ENCODE measurements around the gene NR1H2.

NR1H2 gene

DNA sequence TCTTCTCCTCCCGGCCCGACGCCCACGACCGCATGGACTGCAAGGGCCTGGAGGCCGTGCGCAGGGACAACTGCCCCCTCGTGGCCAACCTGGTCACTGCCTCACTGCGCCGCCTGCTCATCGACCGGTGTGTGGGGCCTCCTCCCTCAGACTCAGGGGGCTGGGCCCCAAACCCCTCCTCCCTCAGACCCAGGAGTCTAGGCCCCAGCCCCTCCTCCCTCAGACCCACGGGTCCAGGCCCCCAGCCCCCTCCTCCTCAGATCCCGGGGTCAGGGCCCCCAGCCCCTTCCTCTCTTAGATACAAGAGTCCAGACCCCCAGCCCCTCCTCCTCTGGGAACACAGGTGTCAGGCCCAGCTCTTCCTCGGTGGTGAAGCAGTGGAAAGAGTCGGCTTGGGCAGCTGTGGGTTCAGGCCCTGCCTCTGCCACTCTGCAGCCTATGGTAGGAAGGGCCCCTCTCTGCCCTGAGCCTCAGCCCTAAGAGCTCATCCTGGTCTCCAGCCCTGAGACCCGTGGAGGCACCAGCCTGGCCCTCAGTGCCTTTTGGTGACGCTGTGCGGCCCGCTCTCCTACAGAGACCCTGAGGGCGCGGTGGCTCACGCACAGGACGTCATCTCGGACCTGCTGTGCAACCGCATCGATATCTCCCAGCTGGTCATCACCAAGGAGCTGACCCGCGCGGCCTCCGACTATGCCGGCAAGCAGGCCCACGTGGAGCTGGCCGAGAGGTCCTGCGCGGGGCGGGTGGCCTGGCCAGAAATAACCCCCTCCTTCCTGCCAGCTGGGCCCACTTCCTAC is 38.8 kb downstream of the NR1H2 start:
- Histone ChIP-seq H3K27ac (ENCODE audit: low read depth, low read length) (no peak overlapping the region), H3K36me3 (ENCODE audit: control insufficient read depth in 1 of 2, insufficient read depth in 2 of 2, low read length in 2 of 2) (no peaks in the 10 kb centered on the region), H3K4me1 (ENCODE audit: control insufficient read depth in 1 of 2, insufficient read depth in 2 of 2, low read length in 2 of 2) (peaks cover 7 to 18% of the 10 kb centered on the region in 2 donors), H3K9me3 (ENCODE audit: control insufficient read depth in 1 of 2, low read length in 2 of 2) (no peaks in the 10 kb centered on the region), H3K27me3 (ENCODE audit: control insufficient read depth in 1 of 2, insufficient read depth in 2 of 2, low read length in 2 of 2) (peaks cover 13 to 19% of the 10 kb centered on the region in 2 donors), H3K4me3 (ENCODE audit: low read depth in 1 of 2, low read length in 2 of 2) (no peak overlapping the region), H3K9ac (ENCODE audit: low read depth in 1 of 2, low read length in 2 of 2) (no peak overlapping the region)

DNA sequence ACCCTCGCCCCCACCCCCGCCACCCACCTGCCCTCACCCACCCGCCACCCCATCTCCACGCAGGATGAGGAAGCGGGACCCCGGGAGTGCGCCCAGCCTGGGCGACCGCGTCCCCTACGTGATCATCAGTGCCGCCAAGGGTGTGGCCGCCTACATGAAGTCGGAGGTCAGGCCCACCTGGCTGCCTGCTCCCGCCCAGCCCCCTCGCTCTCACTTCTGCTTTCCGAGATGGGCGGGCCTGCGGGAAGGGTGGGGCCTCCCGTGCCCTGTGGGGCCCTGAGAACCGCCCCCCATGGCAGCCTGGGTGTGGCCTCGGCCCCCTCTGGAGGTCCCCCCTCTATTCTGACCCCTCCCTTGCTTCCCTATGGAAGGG is 39.4 kb downstream of the NR1H2 start:
- H3K27ac ChIP-seq (ENCODE audit: low read depth, low read length): no peak overlapping the region
- no peak overlapping the region for H3K9ac ChIP-seq (ENCODE audit: low read depth in 1 of 2, low read length in 2 of 2)
- H3K36me3 ChIP-seq (ENCODE audit: control insufficient read depth in 1 of 2, insufficient read depth in 2 of 2, low read length in 2 of 2): no peaks in the 10 kb centered on the region
- peaks cover under 1 to 12% of the 10 kb centered on the region in 2 donors for H3K4me1 ChIP-seq (ENCODE audit: control insufficient read depth in 1 of 2, insufficient read depth in 2 of 2, low read length in 2 of 2)
- peaks cover 17 to 19% of the 10 kb centered on the region in 2 donors for H3K27me3 ChIP-seq (ENCODE audit: control insufficient read depth in 1 of 2, insufficient read depth in 2 of 2, low read length in 2 of 2)
- H3K4me3 ChIP-seq (ENCODE audit: low read depth in 1 of 2, low read length in 2 of 2): no peak overlapping the region
- H3K9me3 ChIP-seq (ENCODE audit: control insufficient read depth in 1 of 2, low read length in 2 of 2): no peaks in the 10 kb centered on the region

DNA sequence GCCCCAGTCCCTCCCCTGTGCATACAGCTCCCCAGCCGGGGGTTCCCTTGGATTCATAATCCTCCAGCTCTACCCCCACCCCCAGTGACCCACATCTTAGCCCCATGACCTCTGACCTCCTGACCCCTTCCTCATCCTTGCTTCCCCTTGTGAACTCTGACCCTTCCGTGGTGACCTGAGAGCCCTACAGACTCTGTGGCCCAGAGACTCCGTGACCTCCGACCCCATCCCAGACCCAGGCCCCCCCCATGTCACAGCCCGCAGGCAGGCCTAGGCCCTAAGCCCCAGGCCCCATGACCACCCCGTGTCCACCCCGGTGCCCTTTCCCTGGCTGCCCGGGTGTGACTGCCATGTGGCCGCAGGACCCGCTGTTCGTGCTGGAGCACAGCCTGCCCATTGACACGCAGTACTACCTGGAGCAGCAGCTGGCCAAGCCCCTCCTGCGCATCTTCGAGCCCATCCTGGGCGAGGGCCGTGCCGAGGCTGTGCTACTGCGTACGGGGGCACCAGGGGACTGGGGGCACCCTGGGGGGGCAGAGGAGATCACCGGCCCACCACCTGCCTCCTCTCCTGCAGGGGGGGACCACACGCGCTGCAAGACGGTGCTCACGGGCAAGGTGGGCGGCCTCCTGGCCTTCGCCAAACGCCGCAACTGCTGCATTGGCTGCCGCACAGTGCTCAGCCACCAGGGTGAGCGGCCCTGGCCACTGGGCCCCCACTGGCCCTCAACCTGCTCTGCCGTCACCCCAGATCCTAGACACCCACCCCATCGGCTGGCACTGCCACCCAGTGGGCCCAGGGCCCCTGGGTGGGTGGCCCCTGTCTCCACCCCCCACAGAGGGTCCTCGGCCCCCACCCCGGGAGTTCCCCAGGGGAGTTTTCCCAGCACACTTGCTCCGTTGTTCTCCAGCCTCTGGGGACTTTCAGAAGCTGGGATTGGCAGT is 40.0 kb downstream of the NR1H2 start:
- H3K27me3 ChIP-seq (ENCODE audit: control insufficient read depth in 1 of 2, insufficient read depth in 2 of 2, low read length in 2 of 2): peaks cover 17 to 19% of the 10 kb centered on the region in 2 donors
- H3K4me3 ChIP-seq (ENCODE audit: low read depth in 1 of 2, low read length in 2 of 2): no peak overlapping the region
- H3K9me3 ChIP-seq (ENCODE audit: control insufficient read depth in 1 of 2, low read length in 2 of 2): no peaks in the 10 kb centered on the region
- H3K9ac ChIP-seq (ENCODE audit: low read depth in 1 of 2, low read length in 2 of 2): no peak overlapping the region
- peaks cover 0 to 6% of the 10 kb centered on the region in 2 donors for H3K4me1 ChIP-seq (ENCODE audit: control insufficient read depth in 1 of 2, insufficient read depth in 2 of 2, low read length in 2 of 2)
- no peaks in the 10 kb centered on the region for H3K36me3 ChIP-seq (ENCODE audit: control insufficient read depth in 1 of 2, insufficient read depth in 2 of 2, low read length in 2 of 2)
- no peak overlapping the region for H3K27ac ChIP-seq (ENCODE audit: low read depth, low read length)

DNA sequence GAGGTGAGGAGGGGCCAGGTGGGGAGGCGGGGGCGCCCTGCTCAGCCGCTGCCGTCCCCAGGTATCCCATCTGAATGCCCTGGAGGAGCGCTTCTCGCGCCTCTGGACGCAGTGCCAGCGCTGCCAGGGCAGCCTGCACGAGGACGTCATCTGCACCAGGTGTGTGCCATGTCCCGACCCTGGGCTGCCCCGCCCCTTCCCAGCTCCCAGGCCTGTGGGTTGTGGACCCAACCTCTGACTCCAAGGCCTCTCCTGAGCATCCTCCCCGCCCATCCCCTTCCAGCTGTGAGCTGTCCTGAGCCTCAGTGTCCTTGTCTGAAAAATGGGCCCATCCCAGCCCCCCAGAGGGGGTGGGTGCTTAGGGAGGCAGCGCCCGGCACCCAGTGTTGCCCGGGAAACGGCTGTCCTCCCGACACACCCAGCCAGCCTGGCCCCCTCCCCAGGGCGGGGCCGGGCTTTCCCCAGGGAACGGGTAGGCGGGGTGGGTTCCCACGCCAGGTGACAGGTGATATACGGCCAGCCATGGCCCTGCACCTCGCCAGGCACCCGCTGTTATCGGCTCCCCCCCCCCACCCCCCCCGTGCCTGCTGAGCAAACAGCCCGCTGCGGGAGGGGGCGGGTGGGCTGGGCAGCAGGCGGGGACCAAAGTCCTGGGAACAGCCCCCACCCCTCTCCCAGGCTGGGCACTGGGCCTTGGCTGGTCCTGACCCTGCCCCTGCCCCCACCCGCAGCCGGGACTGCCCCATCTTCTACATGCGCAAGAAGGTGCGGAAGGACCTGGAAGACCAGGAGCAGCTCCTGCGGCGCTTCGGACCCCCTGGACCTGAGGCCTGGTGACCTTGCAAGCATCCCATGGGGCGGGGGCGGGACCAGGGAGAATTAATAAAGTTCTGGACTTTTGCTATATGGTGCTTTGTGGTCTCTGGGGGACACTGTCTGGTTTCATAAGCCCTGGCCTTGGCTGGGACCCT is 41.1 kb downstream of the NR1H2 start:
- no peaks in the 10 kb centered on the region for H3K9me3 ChIP-seq (ENCODE audit: control insufficient read depth in 1 of 2, low read length in 2 of 2)
- H3K4me3 ChIP-seq (ENCODE audit: low read depth in 1 of 2, low read length in 2 of 2): no peak overlapping the region
- H3K9ac ChIP-seq (ENCODE audit: low read depth in 1 of 2, low read length in 2 of 2): no peak overlapping the region
- H3K36me3 ChIP-seq (ENCODE audit: control insufficient read depth in 1 of 2, insufficient read depth in 2 of 2, low read length in 2 of 2): no peaks in the 10 kb centered on the region
- no peak overlapping the region for H3K27ac ChIP-seq (ENCODE audit: low read depth, low read length)
- peaks cover 0 to 4% of the 10 kb centered on the region in 2 donors for H3K4me1 ChIP-seq (ENCODE audit: control insufficient read depth in 1 of 2, insufficient read depth in 2 of 2, low read length in 2 of 2)
- peaks cover 17 to 19% of the 10 kb centered on the region in 2 donors for H3K27me3 ChIP-seq (ENCODE audit: control insufficient read depth in 1 of 2, insufficient read depth in 2 of 2, low read length in 2 of 2)

DNA sequence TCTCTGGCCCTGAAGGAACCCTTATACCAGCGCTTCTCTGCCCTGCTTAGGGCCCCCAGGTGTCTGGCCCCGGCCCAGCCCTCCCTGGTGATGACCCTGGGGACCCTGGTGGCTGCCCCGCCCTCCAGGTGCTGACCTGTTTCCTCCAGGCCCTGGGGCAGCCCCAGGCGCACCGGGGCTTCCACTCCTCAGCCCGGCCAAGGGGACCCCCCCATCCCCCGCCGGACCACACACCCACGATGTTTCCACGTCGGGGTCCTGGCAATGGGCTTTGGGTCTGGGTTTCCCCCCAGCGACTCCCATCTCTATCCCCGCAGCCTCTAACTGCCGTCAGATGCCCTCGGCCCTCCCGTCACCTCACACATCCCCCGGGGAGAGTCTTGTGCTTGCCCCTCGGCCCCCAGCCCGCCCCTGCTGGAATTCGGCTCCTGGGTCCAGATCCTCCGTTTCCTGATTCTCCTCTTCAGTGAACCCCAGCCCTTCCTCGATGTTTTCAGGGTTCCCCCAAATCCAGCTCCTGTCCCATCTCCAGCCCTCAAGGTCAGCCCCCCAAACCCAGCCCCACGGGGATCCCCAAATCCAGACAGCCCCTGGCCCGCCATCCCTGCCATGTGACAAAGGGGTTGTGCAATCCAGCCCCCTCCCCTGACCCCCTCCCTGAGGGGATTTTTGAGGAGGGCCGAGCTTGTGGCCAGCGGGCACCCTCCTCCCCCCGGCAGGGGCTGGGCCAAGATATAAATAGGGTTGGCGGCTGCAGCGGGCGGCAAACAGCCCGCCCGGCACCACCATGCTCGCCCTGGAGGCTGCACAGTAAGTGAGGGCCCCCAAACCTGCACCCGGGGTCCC is 42.1 kb downstream of the NR1H2 start, which contains the start of gene SPIB:
SPIB (plus strand) TSS at position 763 of the 846 bp plus-strand sequence; CDS start at position 788, 25 bp downstream.
- Histone ChIP-seq H3K27ac (ENCODE audit: low read depth, low read length) (no peak within 1 kb of the TSS), H3K4me3 (ENCODE audit: low read depth in 1 of 2, low read length in 2 of 2) (peak within 1 kb of the TSS in 1 of 2 donors; percentile 5), H3K9ac (ENCODE audit: low read depth in 1 of 2, low read length in 2 of 2) (no peak within 1 kb of the TSS), H3K27me3 (ENCODE audit: control insufficient read depth in 1 of 2, insufficient read depth in 2 of 2, low read length in 2 of 2) (peaks cover 17 to 19% of the 10 kb centered on the region in 2 donors), H3K36me3 (ENCODE audit: control insufficient read depth in 1 of 2, insufficient read depth in 2 of 2, low read length in 2 of 2) (no peaks in the 10 kb centered on the region), H3K4me1 (ENCODE audit: control insufficient read depth in 1 of 2, insufficient read depth in 2 of 2, low read length in 2 of 2) (peaks cover 0 to 7% of the 10 kb centered on the region in 2 donors), H3K9me3 (ENCODE audit: control insufficient read depth in 1 of 2, low read length in 2 of 2) (no peaks in the 10 kb centered on the region)

DNA sequence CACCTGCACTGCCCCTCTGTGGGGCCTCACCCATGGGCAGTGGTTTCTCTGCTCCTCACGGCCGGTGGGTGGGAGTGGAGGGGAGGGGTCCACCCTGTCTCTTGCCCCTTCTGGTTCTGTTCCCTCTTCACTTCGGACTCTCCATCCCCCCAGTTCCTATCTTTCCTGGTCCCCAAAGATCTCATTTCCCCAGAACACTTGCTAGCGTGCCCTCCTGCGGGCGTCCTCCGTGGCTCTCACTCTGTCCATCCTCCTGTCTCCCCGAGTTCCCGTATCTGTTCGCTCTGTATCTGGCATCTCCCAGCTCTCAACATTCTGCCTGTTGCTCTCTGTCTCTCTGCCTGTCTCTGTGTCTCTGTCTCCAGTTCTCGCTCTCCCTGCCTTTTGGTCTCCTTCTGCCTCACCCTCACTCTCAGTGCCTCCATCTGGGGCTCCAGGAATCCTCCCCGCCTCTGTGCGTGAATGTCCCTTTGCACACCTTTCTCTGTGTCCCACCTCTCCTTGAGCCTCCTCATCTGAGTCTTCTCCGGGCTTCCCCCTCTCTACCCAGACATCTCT is 42.8 kb downstream of the NR1H2 start:
- no peak overlapping the region for H3K9ac ChIP-seq (ENCODE audit: low read depth in 1 of 2, low read length in 2 of 2)
- H3K36me3 ChIP-seq (ENCODE audit: control insufficient read depth in 1 of 2, insufficient read depth in 2 of 2, low read length in 2 of 2): no peaks in the 10 kb centered on the region
- peaks cover 17 to 19% of the 10 kb centered on the region in 2 donors for H3K27me3 ChIP-seq (ENCODE audit: control insufficient read depth in 1 of 2, insufficient read depth in 2 of 2, low read length in 2 of 2)
- H3K4me3 ChIP-seq (ENCODE audit: low read depth in 1 of 2, low read length in 2 of 2): peak overlapping the region in 1 of 2 donors; percentile 5
- H3K27ac ChIP-seq (ENCODE audit: low read depth, low read length): no peak overlapping the region
- no peaks in the 10 kb centered on the region for H3K9me3 ChIP-seq (ENCODE audit: control insufficient read depth in 1 of 2, low read length in 2 of 2)
- H3K4me1 ChIP-seq (ENCODE audit: control insufficient read depth in 1 of 2, insufficient read depth in 2 of 2, low read length in 2 of 2): peaks cover 0 to 8% of the 10 kb centered on the region in 2 donors

DNA sequence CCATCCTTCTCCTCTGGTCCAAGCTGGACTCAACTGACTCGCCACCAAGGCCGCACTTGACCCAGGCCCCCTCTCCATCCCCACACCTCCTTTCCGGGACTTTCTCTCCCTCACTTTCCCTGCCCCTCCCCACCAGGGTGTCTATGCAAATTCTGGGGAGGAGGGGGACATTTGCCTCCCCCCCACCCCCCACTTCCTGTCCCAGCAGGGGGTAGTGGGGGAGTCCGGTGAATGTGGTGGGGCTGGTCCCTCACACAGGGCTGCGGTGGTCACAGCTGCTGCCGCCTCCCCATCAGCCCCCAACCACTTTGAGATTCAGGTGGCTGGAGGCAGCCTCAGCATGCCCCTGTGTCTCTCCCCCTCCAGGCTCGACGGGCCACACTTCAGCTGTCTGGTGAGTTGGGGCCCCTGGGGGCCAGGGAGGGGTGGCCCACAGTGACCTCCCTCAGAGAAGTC is 43.4 kb downstream of the NR1H2 start:
- H3K9ac ChIP-seq (ENCODE audit: low read depth in 1 of 2, low read length in 2 of 2): no peak overlapping the region
- peaks cover 17 to 19% of the 10 kb centered on the region in 2 donors for H3K27me3 ChIP-seq (ENCODE audit: control insufficient read depth in 1 of 2, insufficient read depth in 2 of 2, low read length in 2 of 2)
- no peaks in the 10 kb centered on the region for H3K36me3 ChIP-seq (ENCODE audit: control insufficient read depth in 1 of 2, insufficient read depth in 2 of 2, low read length in 2 of 2)
- H3K4me3 ChIP-seq (ENCODE audit: low read depth in 1 of 2, low read length in 2 of 2): peak overlapping the region in 1 of 2 donors; percentile 5
- H3K9me3 ChIP-seq (ENCODE audit: control insufficient read depth in 1 of 2, low read length in 2 of 2): no peaks in the 10 kb centered on the region
- no peak overlapping the region for H3K27ac ChIP-seq (ENCODE audit: low read depth, low read length)
- H3K4me1 ChIP-seq (ENCODE audit: control insufficient read depth in 1 of 2, insufficient read depth in 2 of 2, low read length in 2 of 2): peaks cover 0 to 8% of the 10 kb centered on the region in 2 donors

DNA sequence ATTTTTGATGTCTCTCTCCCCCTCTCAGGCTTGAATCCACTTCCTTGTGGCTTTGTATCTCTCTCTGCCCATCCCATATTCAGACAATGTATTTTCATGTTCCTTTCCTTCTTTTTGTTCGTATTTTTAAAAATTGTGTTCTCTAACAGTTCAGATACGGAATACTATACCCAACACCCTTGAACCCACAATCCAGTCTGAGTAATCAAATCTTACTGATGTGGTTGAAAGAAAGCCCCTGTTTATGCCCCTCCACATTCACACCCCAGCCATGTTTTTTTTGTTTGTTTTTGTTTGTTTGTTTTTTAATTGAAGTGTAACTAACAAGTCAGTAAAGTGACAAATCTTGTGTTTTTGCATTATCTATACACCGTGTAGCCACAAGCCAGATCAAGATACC is 43.9 kb downstream of the NR1H2 start:
- H3K27ac ChIP-seq (ENCODE audit: low read depth, low read length): no peak overlapping the region
- no peak overlapping the region for H3K9ac ChIP-seq (ENCODE audit: low read depth in 1 of 2, low read length in 2 of 2)
- H3K9me3 ChIP-seq (ENCODE audit: control insufficient read depth in 1 of 2, low read length in 2 of 2): no peaks in the 10 kb centered on the region
- H3K4me1 ChIP-seq (ENCODE audit: control insufficient read depth in 1 of 2, insufficient read depth in 2 of 2, low read length in 2 of 2): peaks cover 0 to 6% of the 10 kb centered on the region in 2 donors
- no peaks in the 10 kb centered on the region for H3K36me3 ChIP-seq (ENCODE audit: control insufficient read depth in 1 of 2, insufficient read depth in 2 of 2, low read length in 2 of 2)
- peaks cover 17 to 19% of the 10 kb centered on the region in 2 donors for H3K27me3 ChIP-seq (ENCODE audit: control insufficient read depth in 1 of 2, insufficient read depth in 2 of 2, low read length in 2 of 2)
- H3K4me3 ChIP-seq (ENCODE audit: low read depth in 1 of 2, low read length in 2 of 2): no peak overlapping the region
